ENCODE data around the gene C17orf75. TPM values are rescaled to one million over a fixed set of nuclear protein-coding genes. Genes with fewer than 3 reads are reported as not detected.
A peak's percentile ranks its signal among the peaks of the same experiment; 100 is the strongest.

C17orf75 gene
- total RNA-seq, 1 experiment from 2014 or later = 22.5 TPM

- no peaks in the 10 kb centered on the region for H3K27me3 ChIP-seq (ENCODE audit: insufficient read depth, low read length)
- H2AFZ ChIP-seq (ENCODE audit: low read depth, low read length, poor library complexity, severe bottlenecking) = peak overlapping the region; percentile 60
- H3K9me2 ChIP-seq (ENCODE audit: insufficient read depth) = no peaks in the 10 kb centered on the region
- no peak for DNase-seq (ENCODE audit: low read depth, low spot score)
- H3K79me2 ChIP-seq (ENCODE audit: insufficient read depth, low read length) = peaks cover 4% of the 10 kb centered on the region; the same call in 1 of the 2 replicates
- H3K9me3 ChIP-seq (ENCODE audit: control insufficient read depth in 1 of 2, insufficient read depth in 1 of 2, low read depth in 1 of 2, low read length in 2 of 2) = no peaks in the 10 kb centered on the region
- H3K27ac ChIP-seq (ENCODE audit: low read depth, low read length) = peak overlapping the region; percentile 89
- peak overlapping the region; percentile 74 to 94 for H3K4me3 ChIP-seq (replicated peaks in 1 of 2; ENCODE audit: low read depth in 1 of 2, low read length in 2 of 2)
- H3K4me1 ChIP-seq (ENCODE audit: control insufficient read depth in 1 of 2, insufficient read depth in 2 of 2, low read length in 2 of 2) = peaks cover 7 to 17% of the 10 kb centered on the region in 2 experiments; a peak in 3 of 4 replicates
- TF ChIP-seq CTCF (IDR thresholded peaks at IDR 0.05 in 2 of 3, conservative IDR thresholded peaks at IDR 0.05 in 1 of 3; ENCODE audit: borderline replicate concordance in 1 of 3, insufficient read depth in 1 of 3, low read depth in 2 of 3, low read length in 2 of 3) (peak in 2 of 3 experiments; percentile 23 to 26; a peak in 3 of 6 replicates), POLR2AphosphoS5 (IDR thresholded peaks at IDR 0.05; ENCODE audit: low read depth, low read length) (no peak), YY1 (IDR thresholded peaks at IDR 0.05; ENCODE audit: extremely low read depth, insufficient replicate concordance, low read depth, low read length) (no peak)
- intact Hi-C loops (cut with micrococcal nuclease) = no loop called here
- no peaks in the 10 kb centered on the region for H4K20me1 ChIP-seq (ENCODE audit: insufficient read depth)
- RAD21 ChIA-PET (ENCODE audit: low non-redundant PET in 1 of 2, low total read pairs in 2 of 2, uncharacterized antibody in 2 of 2, unreplicated experiment in 2 of 2) = no interaction called here
- BruUV-seq (replicated peaks) = TSS peak; percentile 44
- POLR2A ChIA-PET = interaction anchor here (1.2 to 1.5 kb wide), 2 partner anchors 10 kb away, joined by 3 read pairs; no protein-coding TSS in a partner anchor
- peak overlapping the region; percentile 79 for H3K9ac ChIP-seq (ENCODE audit: low read length)
- CTCF ChIA-PET = interaction anchor here (0.6 kb wide), 1 partner anchor 9 kb away, joined by 3 read pairs; no protein-coding TSS in a partner anchor
- 0 out of 4 replicates have a peak, but pooled peaks cover 0 to 2% of the 10 kb centered on the region in 2 experiments for H3K36me3 ChIP-seq (ENCODE audit: control insufficient read depth in 1 of 2, insufficient read depth in 2 of 2, low read length in 2 of 2)
- H3K4me2 ChIP-seq (ENCODE audit: low read length) = peak overlapping the region; percentile 98
- peak; percentile 33 for ATAC-seq
Observed at GRCh38 chr17:32341141-32341856, 674 bp downstream of the C17orf75 start.

DNA sequence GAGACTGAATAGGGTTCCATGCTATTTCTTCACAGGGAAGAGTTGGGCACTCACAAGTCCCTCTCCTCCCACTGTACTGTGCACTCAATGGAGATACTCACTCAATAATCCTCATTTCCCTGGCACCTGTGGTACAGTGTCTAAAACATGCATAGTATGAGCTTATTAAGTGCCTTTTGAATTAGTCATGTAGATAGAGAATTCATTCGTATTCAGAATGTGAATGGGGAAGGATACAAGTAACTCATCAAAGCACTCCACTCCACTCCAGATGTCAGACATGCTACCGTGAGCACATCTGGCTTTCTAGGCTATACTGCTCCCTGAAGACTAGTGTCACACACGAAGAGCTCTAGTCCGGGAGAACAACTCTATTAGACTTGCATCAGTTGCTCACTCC, 6.3 kb downstream of the C17orf75 start:
- Histone ChIP-seq H3K9ac (ENCODE audit: low read length) (no peak overlapping the region), H3K79me2 (ENCODE audit: insufficient read depth, low read length) (no peaks in the 10 kb centered on the region), H3K9me2 (ENCODE audit: insufficient read depth) (no peaks in the 10 kb centered on the region), H2AFZ (ENCODE audit: low read depth, low read length, poor library complexity, severe bottlenecking) (no peak overlapping the region), H3K4me1 (ENCODE audit: control insufficient read depth in 1 of 2, insufficient read depth in 2 of 2, low read length in 2 of 2) (peaks cover under 1 to 1% of the 10 kb centered on the region in 2 experiments; a peak in 3 of 4 replicates), H3K36me3 (ENCODE audit: control insufficient read depth in 1 of 2, insufficient read depth in 2 of 2, low read length in 2 of 2) (peaks cover 0 to 9% of the 10 kb centered on the region in 2 experiments; a peak in 2 of 4 replicates), H3K27ac (ENCODE audit: low read depth, low read length) (no peak overlapping the region), H3K27me3 (ENCODE audit: insufficient read depth, low read length) (no peaks in the 10 kb centered on the region), H4K20me1 (ENCODE audit: insufficient read depth) (no peaks in the 10 kb centered on the region), H3K9me3 (ENCODE audit: control insufficient read depth in 1 of 2, insufficient read depth in 1 of 2, low read depth in 1 of 2, low read length in 2 of 2) (no peaks in the 10 kb centered on the region), H3K4me3 (replicated peaks in 1 of 2; ENCODE audit: low read depth in 1 of 2, low read length in 2 of 2) (no peak overlapping the region), H3K4me2 (ENCODE audit: low read length) (no peak overlapping the region)
- no peak for ATAC-seq
- RAD21 ChIA-PET (ENCODE audit: low non-redundant PET in 1 of 2, low total read pairs in 2 of 2, uncharacterized antibody in 2 of 2, unreplicated experiment in 2 of 2) = no interaction called here
- DNase-seq (ENCODE audit: low read depth, low spot score) = no peak
- BruUV-seq (replicated peaks) = no TSS peak
- CTCF ChIA-PET = no interaction called here
- TF ChIP-seq ZFX (IDR thresholded peaks at IDR 0.05) = no peak
- no peak for TF ChIP-seq CEBPB (IDR thresholded peaks at IDR 0.05; ENCODE audit: low read depth)
- POLR2A ChIA-PET = no interaction called here
- intact Hi-C loops (cut with micrococcal nuclease) = no loop called here

All from HCT116 (cell line).